ENCODE measurements around the gene CHRDL2.

CHRDL2 gene

GRCh38 chr11:74709175-74709574 lies 22.1 kb downstream of the CHRDL2 start:
- no peak overlapping the region for H3K4me3 ChIP-seq (ENCODE audit: insufficient read depth, low read length, poor library complexity, severe bottlenecking)
- H3K9me3 ChIP-seq (ENCODE audit: insufficient read depth, low read length) = no peaks in the 10 kb centered on the region
- no peaks in the 10 kb centered on the region for H3K79me2 ChIP-seq (ENCODE audit: insufficient read depth, low read length)
- no peak for TF ChIP-seq EZH2phosphoT487 (conservative IDR thresholded peaks at IDR 0.05; ENCODE audit: low read length)
- TF ChIP-seq, protein P1, sequence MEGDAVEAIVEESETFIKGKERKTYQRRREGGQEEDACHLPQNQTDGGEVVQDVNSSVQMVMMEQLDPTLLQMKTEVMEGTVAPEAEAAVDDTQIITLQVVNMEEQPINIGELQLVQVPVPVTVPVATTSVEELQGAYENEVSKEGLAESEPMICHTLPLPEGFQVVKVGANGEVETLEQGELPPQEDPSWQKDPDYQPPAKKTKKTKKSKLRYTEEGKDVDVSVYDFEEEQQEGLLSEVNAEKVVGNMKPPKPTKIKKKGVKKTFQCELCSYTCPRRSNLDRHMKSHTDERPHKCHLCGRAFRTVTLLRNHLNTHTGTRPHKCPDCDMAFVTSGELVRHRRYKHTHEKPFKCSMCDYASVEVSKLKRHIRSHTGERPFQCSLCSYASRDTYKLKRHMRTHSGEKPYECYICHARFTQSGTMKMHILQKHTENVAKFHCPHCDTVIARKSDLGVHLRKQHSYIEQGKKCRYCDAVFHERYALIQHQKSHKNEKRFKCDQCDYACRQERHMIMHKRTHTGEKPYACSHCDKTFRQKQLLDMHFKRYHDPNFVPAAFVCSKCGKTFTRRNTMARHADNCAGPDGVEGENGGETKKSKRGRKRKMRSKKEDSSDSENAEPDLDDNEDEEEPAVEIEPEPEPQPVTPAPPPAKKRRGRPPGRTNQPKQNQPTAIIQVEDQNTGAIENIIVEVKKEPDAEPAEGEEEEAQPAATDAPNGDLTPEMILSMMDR (IDR thresholded peaks at IDR 0.05; ENCODE audit: insufficient read depth, low read length, poor library complexity, severe bottlenecking) = no peak
- no peaks in the 10 kb centered on the region for H3F3A ChIP-seq (ENCODE audit: insufficient read depth)
- no peak overlapping the region for H2AFZ ChIP-seq (ENCODE audit: low read depth, low read length, severe bottlenecking)
- H3K27me3 ChIP-seq (ENCODE audit: low read length) = no peaks in the 10 kb centered on the region
- H4K20me1 ChIP-seq (ENCODE audit: low read depth, low read length) = no peaks in the 10 kb centered on the region
- H3K9ac ChIP-seq (ENCODE audit: low read length) = no peak overlapping the region
- no peaks in the 10 kb centered on the region for H3K36me3 ChIP-seq (ENCODE audit: low read length)
- H3K9me2 ChIP-seq (replicated peaks; ENCODE audit: insufficient read depth, low read length) = no peaks in the 10 kb centered on the region
- H3K27ac ChIP-seq (ENCODE audit: low read depth, low read length) = no peak overlapping the region
- no peak overlapping the region for H3K4me2 ChIP-seq (ENCODE audit: low read depth, low read length, poor library complexity, severe bottlenecking)

- no peak overlapping the region for H3K9ac ChIP-seq (ENCODE audit: low read length)
- no peaks in the 10 kb centered on the region for H3K79me2 ChIP-seq (ENCODE audit: insufficient read depth, low read length)
- no peaks in the 10 kb centered on the region for H3K36me3 ChIP-seq (ENCODE audit: low read length)
- H3K27ac ChIP-seq (ENCODE audit: low read depth, low read length) = no peak overlapping the region
- no peaks in the 10 kb centered on the region for H3K9me2 ChIP-seq (replicated peaks; ENCODE audit: insufficient read depth, low read length)
- no peak overlapping the region for H3K4me2 ChIP-seq (ENCODE audit: low read depth, low read length, poor library complexity, severe bottlenecking)
- H3K4me3 ChIP-seq (ENCODE audit: insufficient read depth, low read length, poor library complexity, severe bottlenecking) = no peak overlapping the region
- no peaks in the 10 kb centered on the region for H4K20me1 ChIP-seq (ENCODE audit: low read depth, low read length)
- TF ChIP-seq, protein P1 (IDR thresholded peaks at IDR 0.05; ENCODE audit: insufficient read depth, low read length, poor library complexity, severe bottlenecking) = no peak
- TF ChIP-seq EZH2phosphoT487 (conservative IDR thresholded peaks at IDR 0.05; ENCODE audit: low read length) = no peak
- no peaks in the 10 kb centered on the region for H3F3A ChIP-seq (ENCODE audit: insufficient read depth)
- no peaks in the 10 kb centered on the region for H3K9me3 ChIP-seq (ENCODE audit: insufficient read depth, low read length)
- H2AFZ ChIP-seq (ENCODE audit: low read depth, low read length, severe bottlenecking) = no peak overlapping the region
- H3K27me3 ChIP-seq (ENCODE audit: low read length) = no peaks in the 10 kb centered on the region
Observed at GRCh38 chr11:74707602-74708510, 23.4 kb downstream of the CHRDL2 start.

DNA sequence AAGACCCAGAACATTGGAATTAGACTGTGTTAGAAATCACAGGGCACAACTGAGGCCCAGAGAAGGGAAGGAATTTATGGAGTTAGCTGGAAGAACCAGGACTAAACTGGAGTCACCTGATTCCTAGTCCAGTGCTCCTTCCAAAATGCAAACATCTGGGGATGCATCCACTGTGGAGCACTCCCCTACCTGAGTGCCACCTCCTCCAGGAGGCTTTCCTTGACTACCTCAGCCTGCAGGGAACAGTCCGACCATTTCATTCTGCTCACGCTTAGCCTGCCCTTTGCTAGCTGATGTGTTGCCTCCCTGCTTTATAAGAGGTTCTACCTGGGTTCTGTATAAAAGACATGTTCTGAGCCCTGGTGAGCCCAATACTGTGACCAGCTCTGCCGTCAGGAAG lies 24.0 kb downstream of the CHRDL2 start:
- H2AFZ ChIP-seq (ENCODE audit: low read depth, low read length, severe bottlenecking) = no peak overlapping the region
- no peaks in the 10 kb centered on the region for H3K36me3 ChIP-seq (ENCODE audit: low read length)
- no peaks in the 10 kb centered on the region for H3K9me3 ChIP-seq (ENCODE audit: insufficient read depth, low read length)
- H3K4me3 ChIP-seq (ENCODE audit: insufficient read depth, low read length, poor library complexity, severe bottlenecking) = no peak overlapping the region
- no peaks in the 10 kb centered on the region for H3K9me2 ChIP-seq (replicated peaks; ENCODE audit: insufficient read depth, low read length)
- H3K27ac ChIP-seq (ENCODE audit: low read depth, low read length) = no peak overlapping the region
- no peaks in the 10 kb centered on the region for H3F3A ChIP-seq (ENCODE audit: insufficient read depth)
- TF ChIP-seq, protein P1 (IDR thresholded peaks at IDR 0.05; ENCODE audit: insufficient read depth, low read length, poor library complexity, severe bottlenecking) = no peak
- TF ChIP-seq EZH2phosphoT487 (conservative IDR thresholded peaks at IDR 0.05; ENCODE audit: low read length) = no peak
- H3K9ac ChIP-seq (ENCODE audit: low read length) = no peak overlapping the region
- H3K27me3 ChIP-seq (ENCODE audit: low read length) = no peaks in the 10 kb centered on the region
- no peak overlapping the region for H3K4me2 ChIP-seq (ENCODE audit: low read depth, low read length, poor library complexity, severe bottlenecking)
- H4K20me1 ChIP-seq (ENCODE audit: low read depth, low read length) = no peaks in the 10 kb centered on the region
- H3K79me2 ChIP-seq (ENCODE audit: insufficient read depth, low read length) = no peaks in the 10 kb centered on the region

Measured in SU-DHL-6 (cell line).